ENCODE data around the gene TRIM2.

DNA sequence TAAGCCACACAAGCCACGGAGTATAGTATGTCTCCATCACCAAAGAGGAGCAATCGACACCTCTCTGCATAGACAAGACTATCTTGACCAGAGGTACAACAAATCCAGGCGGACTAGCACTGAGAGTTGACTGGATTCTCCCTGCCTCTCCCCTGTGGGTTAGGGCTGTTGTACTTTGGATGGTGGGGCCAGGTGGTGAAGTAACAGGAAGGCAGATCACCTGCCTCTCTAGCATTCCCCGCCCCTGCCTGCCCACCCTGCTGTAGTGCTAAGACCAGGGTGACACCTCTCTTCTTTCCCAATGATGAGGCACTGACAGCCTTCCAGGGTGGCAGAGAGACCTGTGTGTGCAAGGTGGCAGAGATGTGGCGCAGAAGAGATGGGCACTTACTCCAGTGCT lies 47.5 kb upstream of the TRIM2 start:
- TF ChIP-seq ZNF274 (IDR thresholded peaks at IDR 0.05; ENCODE audit: low read depth, low read length) (no peak), SUZ12 (IDR thresholded peaks at IDR 0.05; ENCODE audit: extremely low read depth, insufficient read depth, insufficient read length) (no peak), YY1 (IDR thresholded peaks at IDR 0.05; ENCODE audit: insufficient read depth, insufficient read length) (no peak)
